ENCODE measurements around the gene CLINT1. TPM values are rescaled to one million over a fixed set of nuclear protein-coding genes. Genes with fewer than 3 reads are reported as not detected.

CLINT1 gene
- total RNA-seq, 4 donors from 2014 or later: 48.3 to 84.6 (median 61.7) TPM

GRCh38 chr5:157867751-157868387 lies 8.9 kb upstream of the CLINT1 start:
- WGBS, 2 donors: 28 to 35% methylated on average over 4 of the region's 4 CpGs
- peaks cover 0 to 3% (median 0%) of the 10 kb centered on the region in 4 donors for H3K4me1 ChIP-seq
- H3K9me3 ChIP-seq: no peaks in the 10 kb centered on the region
- no peak overlapping the region for H3K4me3 ChIP-seq
- H3K36me3 ChIP-seq: no peaks in the 10 kb centered on the region
- no peaks in the 10 kb centered on the region for H3K27me3 ChIP-seq
- H3K27ac ChIP-seq: no peak overlapping the region
- TF ChIP-seq POLR2A (IDR thresholded peaks at IDR 0.05) (no peak), CTCF (IDR thresholded peaks at IDR 0.05) (no peak), EP300 (IDR thresholded peaks at IDR 0.05) (no peak)
- no peak for DNase-seq (ENCODE audit: low spot score in 2 of 2)

DNA sequence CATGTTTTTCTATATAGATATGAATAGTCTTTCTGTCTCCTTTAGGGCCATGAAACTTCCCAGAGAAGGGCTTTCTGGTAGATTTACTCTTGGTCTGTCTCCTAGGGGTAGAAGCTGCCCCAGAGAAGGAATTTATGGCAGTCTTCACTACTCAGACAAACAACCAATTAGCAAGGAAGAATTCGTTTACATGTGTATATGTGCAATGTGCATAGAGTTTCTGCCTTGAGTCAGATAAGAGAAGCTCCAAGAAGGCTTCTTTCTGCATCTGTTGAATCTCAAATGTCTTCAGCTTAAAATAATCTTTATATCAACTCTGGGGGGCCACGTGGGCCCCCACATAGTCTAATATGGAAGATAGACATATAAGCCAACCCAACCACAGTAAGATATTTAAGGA lies 7.6 kb upstream of the CLINT1 start:
- TF ChIP-seq CTCF (IDR thresholded peaks at IDR 0.05): no peak
- no peak for TF ChIP-seq EP300 (IDR thresholded peaks at IDR 0.05)
- TF ChIP-seq POLR2A (IDR thresholded peaks at IDR 0.05): no peak
- Histone ChIP-seq H3K36me3 (no peaks in the 10 kb centered on the region), H3K27ac (no peak overlapping the region), H3K4me3 (no peak overlapping the region), H3K4me1 (peaks cover 0 to 3% (median 0%) of the 10 kb centered on the region in 4 donors), H3K27me3 (no peaks in the 10 kb centered on the region), H3K9me3 (no peaks in the 10 kb centered on the region)
- WGBS, 2 donors: 46 to 64% methylated on average over 2 of the region's 2 CpGs
- no peak for DNase-seq (ENCODE audit: low spot score in 2 of 2)

DNA sequence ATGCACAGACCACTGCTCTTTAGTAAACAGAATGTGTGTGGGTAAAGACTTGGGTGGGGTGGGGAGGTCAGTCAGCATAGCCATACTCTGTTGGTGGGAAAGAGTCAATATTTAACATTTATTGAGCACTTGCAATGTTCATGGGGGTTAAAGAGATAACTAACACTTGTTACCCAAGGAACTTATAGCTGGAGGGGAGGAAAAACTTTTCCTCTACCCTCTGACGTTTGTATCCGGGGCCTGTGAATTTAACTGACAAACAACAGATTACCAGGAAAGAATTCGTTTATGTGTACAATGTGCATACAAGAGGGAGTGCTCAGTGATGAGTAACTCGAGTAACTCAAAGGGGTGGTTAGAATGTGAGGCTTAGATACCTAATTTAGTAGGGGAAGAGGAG lies 6.8 kb upstream of the CLINT1 start:
- Histone ChIP-seq H3K27ac (no peak overlapping the region), H3K4me1 (no peaks in the 10 kb centered on the region), H3K27me3 (no peaks in the 10 kb centered on the region), H3K4me3 (no peak overlapping the region), H3K36me3 (no peaks in the 10 kb centered on the region), H3K9me3 (no peaks in the 10 kb centered on the region)
- WGBS, 2 donors: 53 to 57% methylated on average over 4 of the region's 4 CpGs
- TF ChIP-seq CTCF (IDR thresholded peaks at IDR 0.05) (no peak), POLR2A (IDR thresholded peaks at IDR 0.05) (no peak), EP300 (IDR thresholded peaks at IDR 0.05) (no peak)
- DNase-seq (ENCODE audit: low spot score in 2 of 2): no peak

GRCh38 chr5:157864067-157864466 lies 5.1 kb upstream of the CLINT1 start:
- no peak for DNase-seq (ENCODE audit: low spot score in 2 of 2)
- Histone ChIP-seq H3K4me1 (peaks cover 0 to 3% (median 0%) of the 10 kb centered on the region in 4 donors), H3K36me3 (no peaks in the 10 kb centered on the region), H3K4me3 (no peak overlapping the region), H3K9me3 (no peaks in the 10 kb centered on the region), H3K27me3 (no peaks in the 10 kb centered on the region), H3K27ac (no peak overlapping the region)
- WGBS, 2 donors: 66 to 75% methylated on average over 4 of the region's 4 CpGs
- no peak for TF ChIP-seq POLR2A (IDR thresholded peaks at IDR 0.05)
- TF ChIP-seq EP300 (IDR thresholded peaks at IDR 0.05): no peak
- TF ChIP-seq CTCF (IDR thresholded peaks at IDR 0.05): no peak

DNA sequence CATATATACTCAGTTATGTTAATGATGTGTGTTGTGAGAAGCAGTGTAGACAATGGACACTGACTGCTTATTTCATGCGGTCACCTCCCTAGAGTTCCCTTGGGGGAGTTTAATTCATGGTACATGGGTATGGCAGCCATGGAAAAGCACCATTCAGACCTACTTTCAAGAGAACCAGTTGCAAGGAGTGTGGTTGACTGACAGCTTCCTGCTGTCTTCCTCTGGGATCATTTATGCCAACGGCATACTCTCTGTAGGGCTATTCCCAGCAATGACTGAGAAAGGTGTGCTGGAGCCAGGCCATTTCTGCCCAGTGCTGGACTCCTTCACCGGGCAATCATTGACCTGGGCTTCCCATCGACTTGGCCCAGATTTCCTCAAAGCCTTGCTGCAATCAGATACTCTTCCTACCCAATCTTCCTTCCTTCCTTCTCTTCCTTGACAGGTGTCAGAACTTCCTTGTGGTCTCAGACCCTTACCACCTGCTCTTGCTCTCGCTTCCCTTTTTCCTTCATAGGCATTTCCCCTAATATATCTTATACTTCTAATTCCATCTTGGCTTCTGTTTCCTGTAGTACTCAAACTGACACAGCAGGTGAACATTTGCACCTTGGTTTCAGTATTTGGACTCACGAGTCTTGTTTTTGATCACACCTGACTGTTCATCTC lies 3.4 kb upstream of the CLINT1 start:
- Histone ChIP-seq H3K4me1 (peaks cover 0 to 11% (median 6%) of the 10 kb centered on the region in 4 donors), H3K27me3 (no peaks in the 10 kb centered on the region), H3K4me3 (no peak overlapping the region), H3K36me3 (no peaks in the 10 kb centered on the region), H3K27ac (no peak overlapping the region), H3K9me3 (no peaks in the 10 kb centered on the region)
- no peak for TF ChIP-seq CTCF (IDR thresholded peaks at IDR 0.05)
- DNase-seq (ENCODE audit: low spot score in 2 of 2): no peak
- 78 to 82% methylated on average over 6 of the region's 6 CpGs for WGBS, 2 donors

Data from tibial nerve (tissue), 4 donors.